OCI-LY3 (cell line): ENCODE measurements around the gene USP27X.

Source experiments
- H2AFZ ChIP-seq: fragments of 200-600, 300-600 bp; shearing (Covaris generic); 2 replicates; pipeline ENCODE4 v1.6.0; 2014; ENCODE audit warnings: antibody characterized with exemption, low read depth, low read length
- H3K27ac ChIP-seq: fragments of 200-600, 300-600 bp; sonication (generic); 2 replicates; pipeline ENCODE4 v1.5.1; 2014; ENCODE audit warnings: mild to moderate bottlenecking, low read length, moderate library complexity, mixed read lengths
- H3K27me3 ChIP-seq: fragments of 200-600, 300-600 bp; sonication (generic); 2 replicates; pipeline ENCODE4 v1.6.1; 2014; ENCODE audit warnings: low read depth, low read length, mixed read lengths
- H3K36me3 ChIP-seq: fragments of 200-600, 300-600 bp; sonication (generic); replicated peaks from 2 replicates; pipeline ENCODE3; 2014; ENCODE audit warnings: low read depth, low read length, mixed read lengths
- H3K4me1 ChIP-seq: fragments of 300-600, 200-600 bp; sonication (generic); 2 replicates; pipeline ENCODE4 v1.6.1; 2014; ENCODE audit warnings: low read length, mixed read lengths
- H3K4me2 ChIP-seq: fragments of 200-600, 300-600 bp; sonication (generic); 2 replicates; pipeline ENCODE4 v1.6.1; 2014; ENCODE audit warnings: low read length, mixed read lengths
- H3K4me3 ChIP-seq: fragments of 300-600, 200-600 bp; sonication (generic); 2 replicates; pipeline ENCODE4 v1.5.1; 2014; ENCODE audit warnings: antibody characterized with exemption, mild to moderate bottlenecking, low read length, moderate library complexity
- H3K79me2 ChIP-seq: fragments of 300-600, 200-600 bp; shearing (Covaris generic); 2 replicates; pipeline ENCODE4 v1.6.1; 2014; ENCODE audit warnings: mild to moderate bottlenecking, low read length, mixed read lengths
- H3K9ac ChIP-seq: fragments of 300-600, 200-600 bp; shearing (Covaris generic); 2 replicates; pipeline ENCODE4 v1.6.0; 2014; ENCODE audit warnings: mild to moderate bottlenecking, low read length, moderate library complexity
- H3K9me3 ChIP-seq: fragments of 200-600, 300-600 bp; shearing (Covaris generic); 2 replicates; pipeline ENCODE4 v1.6.1; 2014; ENCODE audit warnings: low read length, mixed read lengths; ENCODE audit not compliant: insufficient read depth
- H4K20me1 ChIP-seq: fragments of 200-600, 300-600 bp; sonication (generic); 2 replicates; pipeline ENCODE4 v1.6.1; 2016; ENCODE audit warnings: low read length, mixed read lengths; ENCODE audit not compliant: insufficient read depth
- EZH2phosphoT487 ChIP-seq: fragments of 200-600 bp; shearing (Covaris generic); IDR thresholded peaks from 2 replicates; pipeline ENCODE4 v1.6.1; 2018; ENCODE audit warnings: antibody characterized with exemption, mixed run types, low read depth
- TF ChIP-seq, protein P1 (sequence below): fragments of 200-600, 300-600 bp; sonication (generic); IDR thresholded peaks from 2 replicates; pipeline ENCODE4 v1.5.1; 2014; ENCODE audit warnings: antibody characterized with exemption, low read length, low read depth

USP27X gene

DNA sequence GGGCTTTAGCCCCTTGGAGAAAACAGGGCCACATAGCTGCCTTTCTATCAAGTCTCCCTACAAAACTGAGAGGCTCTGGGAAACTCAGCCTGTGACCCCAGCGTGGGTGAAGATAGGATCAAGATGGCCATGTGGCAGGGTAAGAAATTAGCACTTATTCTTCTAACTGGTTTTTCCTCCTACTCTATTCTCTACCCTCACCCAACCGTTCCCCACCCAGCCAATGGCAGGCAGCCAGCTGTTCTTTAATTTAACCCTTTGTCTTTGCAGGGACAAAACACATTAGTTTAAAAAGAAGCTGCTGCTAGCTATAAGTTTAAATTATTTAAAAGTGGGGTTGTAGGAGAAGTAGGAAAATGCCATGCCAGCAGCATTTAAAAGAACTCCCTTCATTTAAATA lies 45.9 kb downstream of the USP27X start:
- no peaks in the 10 kb centered on the region for H3K27me3 ChIP-seq
- TF ChIP-seq, protein P1, sequence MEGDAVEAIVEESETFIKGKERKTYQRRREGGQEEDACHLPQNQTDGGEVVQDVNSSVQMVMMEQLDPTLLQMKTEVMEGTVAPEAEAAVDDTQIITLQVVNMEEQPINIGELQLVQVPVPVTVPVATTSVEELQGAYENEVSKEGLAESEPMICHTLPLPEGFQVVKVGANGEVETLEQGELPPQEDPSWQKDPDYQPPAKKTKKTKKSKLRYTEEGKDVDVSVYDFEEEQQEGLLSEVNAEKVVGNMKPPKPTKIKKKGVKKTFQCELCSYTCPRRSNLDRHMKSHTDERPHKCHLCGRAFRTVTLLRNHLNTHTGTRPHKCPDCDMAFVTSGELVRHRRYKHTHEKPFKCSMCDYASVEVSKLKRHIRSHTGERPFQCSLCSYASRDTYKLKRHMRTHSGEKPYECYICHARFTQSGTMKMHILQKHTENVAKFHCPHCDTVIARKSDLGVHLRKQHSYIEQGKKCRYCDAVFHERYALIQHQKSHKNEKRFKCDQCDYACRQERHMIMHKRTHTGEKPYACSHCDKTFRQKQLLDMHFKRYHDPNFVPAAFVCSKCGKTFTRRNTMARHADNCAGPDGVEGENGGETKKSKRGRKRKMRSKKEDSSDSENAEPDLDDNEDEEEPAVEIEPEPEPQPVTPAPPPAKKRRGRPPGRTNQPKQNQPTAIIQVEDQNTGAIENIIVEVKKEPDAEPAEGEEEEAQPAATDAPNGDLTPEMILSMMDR, result no peak
- TF ChIP-seq EZH2phosphoT487, result no peak
- no peaks in the 10 kb centered on the region for H3K36me3 ChIP-seq
- H2AFZ ChIP-seq, result no peak overlapping the region
- peaks cover 11% of the 10 kb centered on the region for H3K4me1 ChIP-seq
- H3K4me3 ChIP-seq, result no peak overlapping the region
- no peak overlapping the region for H3K27ac ChIP-seq
- H3K9me3 ChIP-seq, result no peaks in the 10 kb centered on the region
- H4K20me1 ChIP-seq, result no peaks in the 10 kb centered on the region
- H3K4me2 ChIP-seq, result no peak overlapping the region
- no peak overlapping the region for H3K9ac ChIP-seq
- peaks cover 6% of the 10 kb centered on the region; the same call in 1 of the 2 replicates for H3K79me2 ChIP-seq

GRCh38 chrX:49930039-49930438 lies 50.8 kb downstream of the USP27X start:
- H3K4me1 ChIP-seq, result no peaks in the 10 kb centered on the region

More at GRCh38 chrX:49930039-49930438, 50.8 kb downstream of the USP27X start:
- Histone ChIP-seq H3K79me2 (no peaks in the 10 kb centered on the region), H2AFZ (no peak overlapping the region), H3K4me2 (no peak overlapping the region), H3K27me3 (no peaks in the 10 kb centered on the region), H4K20me1 (no peaks in the 10 kb centered on the region), H3K4me3 (no peak overlapping the region), H3K27ac (no peak overlapping the region), H3K9me3 (no peaks in the 10 kb centered on the region), H3K36me3 (no peaks in the 10 kb centered on the region), H3K9ac (no peak overlapping the region)
- TF ChIP-seq, protein P1, result no peak
- TF ChIP-seq EZH2phosphoT487, result no peak
